Astrocyte of the spinal cord (primary cell): ENCODE data around the gene CCDC192.
A peak's percentile ranks its signal among the peaks of the same experiment; 100 is the strongest.

Experiments used
- DNase-seq: peaks from one replicate; pipeline ENCODE4 v3.0.0; 2011; ENCODE audit warnings: low read depth, low spot score
- H3K4me3 ChIP-seq: 2 replicates; pipeline ENCODE4 v1.5.1; 2011; ENCODE audit warnings: low read depth, mild to moderate bottlenecking, low read length, moderate library complexity
- CTCF ChIP-seq: IDR thresholded peaks from 2 replicates; pipeline ENCODE4 v1.5.1; 2012; ENCODE audit warnings: low read depth, mild to moderate bottlenecking, low read length, inconsistent platforms
- in situ Hi-C: cut with HindIII; loops from 2 replicates; pipeline ENCODE4 v1.10.0; 2017; ENCODE audit warnings: low sequenced_read_pairs

The CCDC192 gene

DNA sequence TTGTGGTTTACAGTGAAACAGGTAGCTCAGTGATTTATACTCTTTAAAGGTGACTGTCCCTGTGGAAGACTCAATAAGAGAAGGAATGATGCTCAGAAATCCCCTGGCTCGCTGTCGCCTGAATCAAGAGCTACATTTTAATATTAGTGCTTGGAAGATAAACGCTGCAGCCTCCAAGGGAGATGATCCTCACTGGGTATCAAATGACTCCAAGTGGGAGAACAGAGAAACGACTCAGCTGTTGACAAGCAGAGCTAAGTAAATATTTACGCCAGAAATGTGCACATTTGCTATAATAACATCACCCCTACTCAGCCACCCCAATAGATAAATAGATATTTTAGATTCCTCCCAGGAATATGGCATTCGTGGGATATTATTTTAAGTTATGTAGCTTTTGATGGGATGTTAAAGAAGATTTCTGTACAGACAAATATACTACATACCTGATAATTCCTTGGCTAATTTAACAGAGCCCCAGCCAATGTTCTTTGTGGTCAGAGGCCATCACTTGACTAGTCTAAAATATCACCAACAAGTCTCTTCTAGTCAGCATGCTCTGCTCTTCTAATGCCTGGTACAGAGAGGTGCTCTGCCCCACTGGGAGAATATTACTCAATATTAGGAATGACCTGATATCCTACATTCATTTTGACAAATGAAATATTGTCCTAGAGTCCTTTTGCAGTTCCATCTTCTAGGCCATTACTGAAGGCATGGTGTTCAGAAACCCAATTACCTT, 18.3 kb upstream of the CCDC192 start:
- no peak for DNase-seq
- no peak for TF ChIP-seq CTCF
- H3K4me3 ChIP-seq, result no peak overlapping the region
- in situ Hi-C loops, result no loop called here

DNA sequence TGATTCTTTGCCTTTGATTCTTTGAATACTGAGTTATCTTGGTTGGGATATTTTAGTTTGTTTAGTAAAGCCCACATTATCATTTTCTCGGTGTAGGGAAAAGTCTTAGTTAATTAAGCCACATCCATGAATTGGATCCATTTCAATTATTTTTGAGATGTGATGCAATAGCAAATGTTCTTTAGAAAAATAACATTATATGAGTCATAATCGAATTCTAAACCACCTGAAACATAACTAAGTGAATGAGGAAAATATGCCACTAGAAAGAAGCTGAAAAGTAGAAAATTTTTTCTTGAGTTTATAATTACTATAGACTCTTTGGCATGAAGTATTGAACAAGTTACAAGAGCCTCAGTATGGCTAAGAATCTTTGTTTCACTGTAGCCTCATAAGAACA, 17.5 kb upstream of the CCDC192 start:
- H3K4me3 ChIP-seq, result no peak overlapping the region
- DNase-seq, result no peak
- TF ChIP-seq CTCF, result no peak
- in situ Hi-C loops, result no loop called here

DNA sequence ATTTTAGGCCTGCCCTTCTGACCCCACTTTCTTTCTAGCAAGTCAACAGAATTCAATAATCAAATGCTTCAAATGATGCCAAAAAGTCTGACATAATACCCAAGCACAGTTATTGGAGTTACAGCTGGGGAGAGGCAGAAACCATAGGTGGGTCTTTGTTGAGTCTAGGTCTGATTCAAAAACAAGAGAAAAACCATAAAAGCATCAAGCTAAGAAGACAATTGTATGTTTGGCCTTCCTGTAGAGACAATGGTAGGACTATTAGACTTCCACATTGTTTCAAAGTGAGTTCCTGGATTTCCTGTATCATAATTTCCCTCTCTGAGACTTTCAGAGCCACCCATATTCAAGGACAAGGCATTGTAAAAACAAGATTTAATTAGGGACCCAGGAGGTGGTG, 16.8 kb upstream of the CCDC192 start:
- no peak for TF ChIP-seq CTCF
- DNase-seq, result no peak
- no peak overlapping the region for H3K4me3 ChIP-seq
- in situ Hi-C loops, result no loop called here

- in situ Hi-C loops, result no loop called here
- TF ChIP-seq CTCF, result no peak
- no peak for DNase-seq
- H3K4me3 ChIP-seq, result no peak overlapping the region
These were observed 8.5 kb upstream of the CCDC192 start for GRCh38 chr5:127694518-127695171.

- in situ Hi-C loops, result no loop called here
These were observed 7.8 kb upstream of the CCDC192 start for GRCh38 chr5:127695346-127695745.

GRCh38 chr5:127696683-127697082, 6.5 kb upstream of the CCDC192 start:
- DNase-seq, result peak; percentile 45
- no peak for TF ChIP-seq CTCF
- in situ Hi-C loops, result no loop called here
- H3K4me3 ChIP-seq, result no peak overlapping the region

More at GRCh38 chr5:127695346-127695745, 7.8 kb upstream of the CCDC192 start:
- TF ChIP-seq CTCF, result no peak
- DNase-seq, result no peak
- H3K4me3 ChIP-seq, result no peak overlapping the region
